Measurements from ENCODE around the gene MAX.

DNA sequence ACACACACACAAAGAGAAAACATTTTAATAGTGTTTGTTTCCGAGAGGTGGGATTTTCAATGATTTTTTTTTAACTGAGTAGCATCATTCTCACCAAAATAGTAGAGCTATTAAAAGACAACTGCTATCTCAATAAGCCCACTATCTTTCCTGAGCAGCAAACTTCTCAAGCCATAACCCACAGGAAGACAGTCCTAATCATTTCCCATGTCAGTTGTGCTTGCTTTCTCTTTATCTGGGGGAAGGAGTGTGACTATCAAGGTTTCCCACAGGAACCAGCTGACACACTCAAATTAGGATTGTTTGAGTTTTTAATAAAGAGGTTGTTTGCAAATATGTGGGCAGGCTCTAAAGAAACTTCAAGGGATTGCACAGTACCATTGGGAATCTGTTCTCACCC, 4.9 kb upstream of the MAX start:
- TF ChIP-seq ZBED1 (IDR thresholded peaks at IDR 0.05) (no peak), MIER1 (IDR thresholded peaks at IDR 0.05; ENCODE audit: low read depth) (no peak), HNRNPLL (IDR thresholded peaks at IDR 0.05; ENCODE audit: low read depth, low read length, poor library complexity, severe bottlenecking) (no peak), PHB2 (IDR thresholded peaks at IDR 0.05; ENCODE audit: low read depth) (no peak), CREM (IDR thresholded peaks at IDR 0.05; ENCODE audit: low read depth) (peak; percentile 46; the same call in 1 of the 2 replicates)
- TF ChIP-seq, protein P1, sequence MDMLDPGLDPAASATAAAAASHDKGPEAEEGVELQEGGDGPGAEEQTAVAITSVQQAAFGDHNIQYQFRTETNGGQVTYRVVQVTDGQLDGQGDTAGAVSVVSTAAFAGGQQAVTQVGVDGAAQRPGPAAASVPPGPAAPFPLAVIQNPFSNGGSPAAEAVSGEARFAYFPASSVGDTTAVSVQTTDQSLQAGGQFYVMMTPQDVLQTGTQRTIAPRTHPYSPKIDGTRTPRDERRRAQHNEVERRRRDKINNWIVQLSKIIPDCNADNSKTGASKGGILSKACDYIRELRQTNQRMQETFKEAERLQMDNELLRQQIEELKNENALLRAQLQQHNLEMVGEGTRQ (CRISPR knock-in tag; IDR thresholded peaks at IDR 0.05) = no peak
- TF ChIP-seq, protein P2, sequence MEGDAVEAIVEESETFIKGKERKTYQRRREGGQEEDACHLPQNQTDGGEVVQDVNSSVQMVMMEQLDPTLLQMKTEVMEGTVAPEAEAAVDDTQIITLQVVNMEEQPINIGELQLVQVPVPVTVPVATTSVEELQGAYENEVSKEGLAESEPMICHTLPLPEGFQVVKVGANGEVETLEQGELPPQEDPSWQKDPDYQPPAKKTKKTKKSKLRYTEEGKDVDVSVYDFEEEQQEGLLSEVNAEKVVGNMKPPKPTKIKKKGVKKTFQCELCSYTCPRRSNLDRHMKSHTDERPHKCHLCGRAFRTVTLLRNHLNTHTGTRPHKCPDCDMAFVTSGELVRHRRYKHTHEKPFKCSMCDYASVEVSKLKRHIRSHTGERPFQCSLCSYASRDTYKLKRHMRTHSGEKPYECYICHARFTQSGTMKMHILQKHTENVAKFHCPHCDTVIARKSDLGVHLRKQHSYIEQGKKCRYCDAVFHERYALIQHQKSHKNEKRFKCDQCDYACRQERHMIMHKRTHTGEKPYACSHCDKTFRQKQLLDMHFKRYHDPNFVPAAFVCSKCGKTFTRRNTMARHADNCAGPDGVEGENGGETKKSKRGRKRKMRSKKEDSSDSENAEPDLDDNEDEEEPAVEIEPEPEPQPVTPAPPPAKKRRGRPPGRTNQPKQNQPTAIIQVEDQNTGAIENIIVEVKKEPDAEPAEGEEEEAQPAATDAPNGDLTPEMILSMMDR (IDR thresholded peaks at IDR 0.05 in 2 of 3, conservative IDR thresholded peaks at IDR 0.05 in 1 of 3; ENCODE audit: insufficient read depth in 2 of 3, low read depth in 1 of 3, low read length in 3 of 3) = no peak
- TF ChIP-seq, protein P3, sequence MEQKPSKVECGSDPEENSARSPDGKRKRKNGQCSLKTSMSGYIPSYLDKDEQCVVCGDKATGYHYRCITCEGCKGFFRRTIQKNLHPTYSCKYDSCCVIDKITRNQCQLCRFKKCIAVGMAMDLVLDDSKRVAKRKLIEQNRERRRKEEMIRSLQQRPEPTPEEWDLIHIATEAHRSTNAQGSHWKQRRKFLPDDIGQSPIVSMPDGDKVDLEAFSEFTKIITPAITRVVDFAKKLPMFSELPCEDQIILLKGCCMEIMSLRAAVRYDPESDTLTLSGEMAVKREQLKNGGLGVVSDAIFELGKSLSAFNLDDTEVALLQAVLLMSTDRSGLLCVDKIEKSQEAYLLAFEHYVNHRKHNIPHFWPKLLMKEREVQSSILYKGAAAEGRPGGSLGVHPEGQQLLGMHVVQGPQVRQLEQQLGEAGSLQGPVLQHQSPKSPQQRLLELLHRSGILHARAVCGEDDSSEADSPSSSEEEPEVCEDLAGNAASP (IDR thresholded peaks at IDR 0.05) = no peak
- TF ChIP-seq, protein P4, sequence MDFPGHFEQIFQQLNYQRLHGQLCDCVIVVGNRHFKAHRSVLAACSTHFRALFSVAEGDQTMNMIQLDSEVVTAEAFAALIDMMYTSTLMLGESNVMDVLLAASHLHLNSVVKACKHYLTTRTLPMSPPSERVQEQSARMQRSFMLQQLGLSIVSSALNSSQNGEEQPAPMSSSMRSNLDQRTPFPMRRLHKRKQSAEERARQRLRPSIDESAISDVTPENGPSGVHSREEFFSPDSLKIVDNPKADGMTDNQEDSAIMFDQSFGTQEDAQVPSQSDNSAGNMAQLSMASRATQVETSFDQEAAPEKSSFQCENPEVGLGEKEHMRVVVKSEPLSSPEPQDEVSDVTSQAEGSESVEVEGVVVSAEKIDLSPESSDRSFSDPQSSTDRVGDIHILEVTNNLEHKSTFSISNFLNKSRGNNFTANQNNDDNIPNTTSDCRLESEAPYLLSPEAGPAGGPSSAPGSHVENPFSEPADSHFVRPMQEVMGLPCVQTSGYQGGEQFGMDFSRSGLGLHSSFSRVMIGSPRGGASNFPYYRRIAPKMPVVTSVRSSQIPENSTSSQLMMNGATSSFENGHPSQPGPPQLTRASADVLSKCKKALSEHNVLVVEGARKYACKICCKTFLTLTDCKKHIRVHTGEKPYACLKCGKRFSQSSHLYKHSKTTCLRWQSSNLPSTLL (IDR thresholded peaks at IDR 0.05) = no peak
- TF ChIP-seq, protein P5, sequence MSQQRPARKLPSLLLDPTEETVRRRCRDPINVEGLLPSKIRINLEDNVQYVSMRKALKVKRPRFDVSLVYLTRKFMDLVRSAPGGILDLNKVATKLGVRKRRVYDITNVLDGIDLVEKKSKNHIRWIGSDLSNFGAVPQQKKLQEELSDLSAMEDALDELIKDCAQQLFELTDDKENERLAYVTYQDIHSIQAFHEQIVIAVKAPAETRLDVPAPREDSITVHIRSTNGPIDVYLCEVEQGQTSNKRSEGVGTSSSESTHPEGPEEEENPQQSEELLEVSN (IDR thresholded peaks at IDR 0.05; ENCODE audit: borderline replicate concordance in 1 of 2, extremely low read depth in 1 of 2, insufficient read depth in 1 of 2, insufficient read length in 1 of 2, low read depth in 1 of 2, low read length in 1 of 2, poor library complexity in 1 of 2, severe bottlenecking in 1 of 2) = no peak
- TF ChIP-seq, protein P6, sequence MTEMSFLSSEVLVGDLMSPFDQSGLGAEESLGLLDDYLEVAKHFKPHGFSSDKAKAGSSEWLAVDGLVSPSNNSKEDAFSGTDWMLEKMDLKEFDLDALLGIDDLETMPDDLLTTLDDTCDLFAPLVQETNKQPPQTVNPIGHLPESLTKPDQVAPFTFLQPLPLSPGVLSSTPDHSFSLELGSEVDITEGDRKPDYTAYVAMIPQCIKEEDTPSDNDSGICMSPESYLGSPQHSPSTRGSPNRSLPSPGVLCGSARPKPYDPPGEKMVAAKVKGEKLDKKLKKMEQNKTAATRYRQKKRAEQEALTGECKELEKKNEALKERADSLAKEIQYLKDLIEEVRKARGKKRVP (CRISPR knock-in tag; IDR thresholded peaks at IDR 0.05) = no peak

Measured in K562 (cell line).